Ramos (cell line): Measurements from ENCODE around the gene NT5DC4.

Experiments used
- in situ Hi-C: fragments of 300-500 bp; cut with MboI; formaldehyde crosslinking; loops from one replicate; pipeline ENCODE4 v1.14.3; 2022; ENCODE audit warnings: low sequenced_read_pairs; ENCODE audit not compliant: unreplicated experiment

Gene NT5DC4

GRCh38 chr2:112740527-112740926, 19.7 kb downstream of the NT5DC4 start:
- in situ Hi-C loops = no loop called here

DNA sequence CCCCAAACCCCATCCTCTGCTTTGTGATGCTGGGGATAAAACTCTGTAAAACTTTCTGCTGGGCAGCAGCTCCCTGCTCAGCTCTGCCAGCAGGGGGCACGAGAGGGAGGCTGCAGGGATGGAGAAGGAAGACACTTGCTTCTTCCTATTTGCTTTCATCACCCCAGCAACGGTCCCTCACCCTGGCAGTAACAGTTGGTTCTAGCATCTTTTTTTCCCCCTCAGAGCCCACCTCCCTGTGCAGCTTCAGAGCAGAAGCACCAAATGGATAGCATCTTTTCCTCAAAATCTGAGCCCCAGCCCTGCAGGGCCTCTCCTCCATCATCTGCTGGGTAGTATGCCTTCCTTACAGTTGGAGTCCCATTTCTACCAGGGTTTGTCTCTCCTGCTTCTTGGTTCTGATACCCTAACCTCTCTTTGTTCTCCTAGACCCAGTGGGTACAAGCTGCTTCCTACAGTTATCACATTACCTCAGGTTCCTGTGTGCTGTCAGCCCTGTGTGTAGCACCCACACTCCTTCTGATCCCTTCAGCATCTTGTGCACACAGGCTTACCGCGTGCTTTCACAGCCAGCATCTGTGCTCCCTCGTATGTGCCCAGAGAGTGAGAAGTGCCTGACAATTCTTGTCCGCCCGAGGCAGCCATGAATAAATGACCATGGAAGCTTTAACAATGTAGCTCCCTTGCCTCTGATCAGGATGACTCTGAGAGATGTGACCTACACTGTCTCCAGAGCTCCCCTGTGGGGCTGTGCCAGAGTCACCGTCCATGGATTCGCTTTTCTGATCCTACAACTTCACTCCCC, 29.1 kb downstream of the NT5DC4 start:
- in situ Hi-C loops = loop anchor here (5.0 kb wide), 1 partner anchor 142 kb away; no protein-coding TSS in a partner anchor

GRCh38 chr2:112750560-112750843, 29.7 kb downstream of the NT5DC4 start:
- in situ Hi-C loops = loop anchor here (5.0 kb wide), 1 partner anchor 142 kb away; no protein-coding TSS in a partner anchor

DNA sequence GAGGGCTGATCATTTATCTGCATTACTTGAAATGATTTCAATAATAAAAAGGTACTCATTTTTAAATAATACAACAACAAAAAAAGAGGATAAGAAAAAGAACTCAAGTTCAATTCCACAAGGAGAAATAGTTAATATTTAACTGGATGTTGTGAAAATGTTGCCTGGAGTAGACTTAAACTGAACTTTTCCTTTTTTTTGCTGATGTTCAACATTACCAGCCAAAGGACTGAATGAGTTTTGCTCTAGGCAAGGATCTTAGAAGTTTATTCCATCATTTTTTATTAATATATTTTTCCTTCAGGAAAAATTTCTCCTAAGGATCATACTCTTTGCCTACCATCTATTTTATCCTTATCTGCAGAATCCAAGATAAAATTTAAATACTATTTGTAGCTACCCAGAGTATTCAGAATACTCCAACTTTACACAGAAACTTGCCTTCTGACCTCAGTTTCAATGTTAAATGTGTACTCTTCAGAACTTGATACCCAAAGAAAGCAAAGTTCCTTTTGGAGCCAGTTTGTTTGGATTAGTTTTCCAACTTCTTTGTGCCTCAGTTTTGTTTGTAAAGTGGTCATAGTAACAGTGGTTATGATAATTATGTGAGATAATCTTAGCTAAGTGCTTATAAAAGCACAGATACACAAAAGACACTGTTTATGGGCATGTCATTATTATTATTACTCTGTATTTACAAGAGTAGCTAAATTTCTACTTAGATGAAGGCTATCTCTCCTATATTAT, 30.8 kb downstream of the NT5DC4 start:
- in situ Hi-C loops = loop anchor here (5.0 kb wide), 1 partner anchor 141 kb away; no protein-coding TSS in a partner anchor

- in situ Hi-C loops = loop anchor here (5.0 kb wide), 1 partner anchor 140 kb away; no protein-coding TSS in a partner anchor
These were observed 31.8 kb downstream of the NT5DC4 start for GRCh38 chr2:112752667-112753066.

DNA sequence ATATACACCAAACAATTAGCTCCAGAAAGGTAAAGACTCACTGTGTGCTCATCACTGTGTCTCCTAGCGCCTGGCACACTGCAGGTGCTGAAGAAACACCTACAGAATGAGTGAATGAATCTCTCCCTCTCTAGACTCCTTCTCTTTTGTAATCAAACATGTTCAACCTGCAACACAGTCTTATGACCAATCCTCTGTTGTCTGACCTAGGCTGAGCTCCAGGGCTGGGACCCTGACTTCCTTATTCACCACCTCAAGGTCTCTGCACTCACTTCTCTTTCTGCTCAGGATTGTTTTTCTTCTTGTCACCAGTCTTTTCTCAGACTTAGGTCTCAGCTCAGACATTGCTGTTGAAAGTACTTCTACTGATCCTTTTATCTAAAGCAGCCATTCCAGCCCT, 33.7 kb downstream of the NT5DC4 start:
- in situ Hi-C loops = loop anchor here (5.0 kb wide), 1 partner anchor 138 kb away; no protein-coding TSS in a partner anchor

GRCh38 chr2:112755444-112755843, 34.6 kb downstream of the NT5DC4 start:
- in situ Hi-C loops = no loop called here

DNA sequence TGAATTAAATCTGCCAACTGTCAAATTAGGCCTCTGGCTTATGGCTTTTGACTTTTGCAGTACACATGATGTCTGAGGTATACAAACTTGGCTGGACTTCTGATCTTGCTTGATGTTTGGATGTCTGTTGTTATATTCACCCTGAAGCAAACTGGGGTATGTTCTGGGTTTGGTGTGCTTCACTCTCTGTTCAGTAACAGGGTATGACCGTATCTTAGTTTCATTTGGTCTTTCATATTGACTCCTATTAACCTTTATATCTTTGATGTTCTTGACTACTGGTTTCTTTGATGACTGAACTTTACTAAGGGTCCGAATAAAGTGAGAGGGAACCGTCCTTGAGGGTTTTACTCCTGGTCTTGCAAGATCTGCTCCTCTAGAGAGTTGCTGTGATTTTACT, 35.4 kb downstream of the NT5DC4 start:
- in situ Hi-C loops = no loop called here

GRCh38 chr2:112757265-112757664, 36.4 kb downstream of the NT5DC4 start:
- in situ Hi-C loops = no loop called here

GRCh38 chr2:112758711-112759110, 37.9 kb downstream of the NT5DC4 start:
- in situ Hi-C loops = no loop called here

DNA sequence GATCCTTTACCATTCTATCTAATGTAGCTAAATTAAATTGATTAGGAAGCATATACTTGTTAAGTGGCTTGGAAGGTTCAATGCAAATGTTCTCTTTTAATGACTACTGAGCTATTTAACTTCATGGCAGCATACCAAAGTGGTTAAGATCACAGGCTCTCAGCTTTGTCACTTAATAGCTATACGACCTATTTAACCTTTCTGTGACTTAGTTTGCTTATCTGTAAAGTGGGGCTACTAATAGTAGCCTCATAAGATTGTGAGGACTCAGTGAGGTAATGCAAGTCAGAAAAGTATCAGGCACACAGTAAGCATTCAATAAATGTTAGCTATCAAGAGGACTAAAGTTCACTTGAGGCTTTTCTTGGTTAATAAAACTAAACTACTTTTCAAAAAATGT, 39.3 kb downstream of the NT5DC4 start:
- in situ Hi-C loops = no loop called here

- in situ Hi-C loops = no loop called here
These were observed 41.5 kb downstream of the NT5DC4 start for GRCh38 chr2:112762276-112762675.

GRCh38 chr2:112764071-112765044, 43.5 kb downstream of the NT5DC4 start, which contains the start of gene CKAP2L:
TSS of gene CKAP2L (minus strand) at chr2:112764609. CDS start at chr2:112764598, 11 bp downstream.
- in situ Hi-C loops = no loop called here

DNA sequence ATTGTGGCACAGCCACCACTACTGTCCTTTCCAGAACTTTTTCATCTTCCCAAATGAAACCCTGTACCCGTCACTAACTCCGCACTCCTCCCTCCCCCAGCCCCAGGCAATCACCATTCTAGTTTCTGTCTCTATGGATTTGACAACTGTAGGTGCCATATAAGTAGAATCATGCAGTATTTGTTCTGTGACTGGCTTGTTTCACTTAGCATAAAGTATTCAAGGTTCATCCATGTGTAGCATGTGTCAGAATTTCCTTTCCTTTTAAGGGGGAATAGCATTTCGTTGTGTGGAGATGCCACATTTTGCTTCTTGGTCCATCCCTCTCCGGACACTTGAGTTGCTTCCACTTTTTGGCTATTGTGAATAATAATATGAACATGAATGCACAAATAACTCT, 44.4 kb downstream of the NT5DC4 start:
- in situ Hi-C loops = no loop called here

DNA sequence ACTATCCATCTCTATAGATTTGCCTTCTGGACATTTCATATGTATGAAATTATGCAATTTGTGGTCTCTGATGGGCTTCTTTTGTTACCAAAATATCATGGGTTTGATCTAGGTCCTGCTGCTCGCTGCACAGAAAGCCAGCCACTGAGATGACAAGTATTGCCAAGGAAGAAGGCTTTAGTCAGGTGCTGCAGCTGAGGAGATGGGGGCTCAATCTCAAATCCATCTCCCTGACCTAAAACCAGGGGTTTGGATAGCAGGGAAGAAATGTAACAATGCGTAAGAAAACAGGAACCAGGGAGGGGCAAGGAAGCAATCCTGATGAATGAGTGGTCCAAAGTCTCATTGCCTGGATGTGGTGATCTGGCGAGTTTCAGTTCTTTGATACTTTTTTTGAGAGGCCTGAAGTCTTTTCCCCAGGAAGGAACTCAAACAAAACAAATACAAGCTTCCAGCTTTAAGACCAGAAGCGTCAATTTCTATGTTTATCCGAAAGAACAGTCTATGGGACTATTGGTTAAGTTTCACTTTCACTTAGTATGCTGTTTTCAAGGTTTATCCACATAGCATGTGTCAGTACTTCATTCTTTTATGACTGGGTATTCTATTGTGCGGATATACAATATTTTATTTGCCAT, 47.0 kb downstream of the NT5DC4 start:
- in situ Hi-C loops = no loop called here

DNA sequence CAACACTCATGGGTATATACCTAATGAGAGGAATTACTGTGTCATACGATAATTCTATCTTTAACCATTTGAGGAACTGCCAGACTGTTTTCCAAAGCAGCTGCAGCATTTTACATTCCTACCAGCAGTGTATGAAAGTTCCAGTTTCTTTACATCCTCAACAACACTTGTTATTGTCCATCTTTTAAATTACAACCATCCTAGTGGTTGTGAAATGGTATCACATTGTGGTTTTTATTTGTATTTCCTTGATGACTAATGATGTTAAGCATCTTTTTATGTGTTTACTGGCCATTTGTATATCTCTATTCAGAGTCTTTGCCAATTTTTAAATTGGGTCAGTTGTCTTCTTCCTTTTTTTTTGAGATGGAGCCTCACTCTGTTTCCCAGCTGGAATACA, 47.6 kb downstream of the NT5DC4 start:
- in situ Hi-C loops = no loop called here

DNA sequence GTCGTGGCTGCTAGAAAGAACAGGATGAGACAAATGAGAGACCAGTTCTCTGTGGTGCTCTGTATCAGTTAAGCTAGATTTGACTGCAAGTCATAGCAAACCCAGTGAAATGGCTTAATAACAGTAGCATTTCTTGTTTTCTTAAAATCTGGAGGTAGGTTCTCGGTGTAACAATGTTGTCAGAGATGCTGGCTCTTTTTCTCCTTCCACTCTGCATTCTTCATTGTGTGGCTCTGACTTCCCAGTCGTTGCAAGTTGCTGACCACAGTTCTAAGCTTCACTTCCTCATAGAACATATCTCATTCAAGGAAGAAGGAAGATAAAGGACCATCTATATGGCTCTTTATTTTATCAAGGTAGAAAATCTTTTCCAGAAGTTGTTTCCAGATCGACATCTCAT, 51.5 kb downstream of the NT5DC4 start:
- in situ Hi-C loops = no loop called here

- in situ Hi-C loops = no loop called here
These were observed 52.2 kb downstream of the NT5DC4 start for GRCh38 chr2:112772911-112773475.

- in situ Hi-C loops = no loop called here
These were observed 52.7 kb downstream of the NT5DC4 start for GRCh38 chr2:112773556-112773955.
